HEK293 (cell line): ENCODE measurements around the gene RPN2.
A peak's percentile ranks its signal among the peaks of the same experiment; 100 is the strongest.

Source experiments
- EGR2 ChIP-seq: fragments of 450-650 bp; formaldehyde crosslinking; IDR thresholded peaks from 2 replicates; pipeline ENCODE4 v1.5.1; 2016; ENCODE audit warnings: low read depth, missing biosample characterization, missing genetic modification characterization
- FEZF1 ChIP-seq: fragments of 450-650 bp; formaldehyde crosslinking; IDR thresholded peaks from 2 replicates; pipeline ENCODE4 v1.5.1; 2016; ENCODE audit warnings: missing biosample characterization, missing genetic modification characterization
- HOXA7 ChIP-seq: sonication (generic); formaldehyde crosslinking; IDR thresholded peaks from 2 replicates; pipeline ENCODE4 v1.8.1; 2022; ENCODE audit warnings: missing genetic modification reagents, borderline replicate concordance
- KLF10 ChIP-seq: fragments of 450-650 bp; IDR thresholded peaks from 2 replicates; pipeline ENCODE4 v1.5.1; 2018; ENCODE audit warnings: missing biosample characterization, mild to moderate bottlenecking, missing genetic modification characterization
- MEIS1 ChIP-seq: sonication (generic); formaldehyde crosslinking; IDR thresholded peaks from 2 replicates; pipeline ENCODE4 v1.8.1; 2022; ENCODE audit warnings: missing genetic modification reagents, mild to moderate bottlenecking, borderline replicate concordance
- OVOL3 ChIP-seq: fragments of 450-650 bp; formaldehyde crosslinking; IDR thresholded peaks from 2 replicates; pipeline ENCODE4 v1.5.1; 2016; ENCODE audit warnings: missing biosample characterization, missing genetic modification characterization
- REPIN1 ChIP-seq: fragments of 450-650 bp; formaldehyde crosslinking; IDR thresholded peaks from 2 replicates; pipeline ENCODE4 v1.5.1; 2017; ENCODE audit warnings: missing biosample characterization, missing genetic modification characterization, low read depth
- ZBTB21 ChIP-seq: fragments of 450-650 bp; formaldehyde crosslinking; IDR thresholded peaks from 2 replicates; pipeline ENCODE4 v1.5.1; 2017; ENCODE audit warnings: missing biosample characterization, missing genetic modification characterization
- ZBTB8A ChIP-seq: fragments of 450-650 bp; formaldehyde crosslinking; IDR thresholded peaks from 2 replicates; pipeline ENCODE4 v1.5.1; 2016; ENCODE audit warnings: missing biosample characterization, missing genetic modification characterization
- ZNF146 ChIP-seq: fragments of 450-650 bp; formaldehyde crosslinking; IDR thresholded peaks from 2 replicates; pipeline ENCODE4 v1.5.1; 2016; ENCODE audit warnings: missing biosample characterization, missing genetic modification characterization
- ZNF155 ChIP-seq: fragments of 450-650 bp; formaldehyde crosslinking; IDR thresholded peaks from 2 replicates; pipeline ENCODE4 v1.5.1; 2016; ENCODE audit warnings: missing biosample characterization, missing genetic modification characterization
- ZNF169 ChIP-seq: fragments of 450-650 bp; formaldehyde crosslinking; IDR thresholded peaks from 2 replicates; pipeline ENCODE4 v1.5.1; 2016; ENCODE audit warnings: missing biosample characterization, missing genetic modification characterization
- ZNF214 ChIP-seq: fragments of 450-650 bp; formaldehyde crosslinking; IDR thresholded peaks from 2 replicates; pipeline ENCODE4 v1.5.1; 2017; ENCODE audit warnings: missing biosample characterization, mild to moderate bottlenecking, missing genetic modification characterization, borderline replicate concordance
- ZNF404 ChIP-seq: fragments of 450-650 bp; formaldehyde crosslinking; IDR thresholded peaks from 2 replicates; pipeline ENCODE4 v1.5.1; 2017; ENCODE audit warnings: missing biosample characterization, missing genetic modification characterization
- ZNF544 ChIP-seq: fragments of 450-650 bp; formaldehyde crosslinking; IDR thresholded peaks from 2 replicates; pipeline ENCODE4 v1.5.0; 2017; ENCODE audit warnings: missing biosample characterization, missing genetic modification characterization
- TF ChIP-seq, protein P1 (sequence below): fragments of 450-650 bp; formaldehyde crosslinking; IDR thresholded peaks from 2 replicates; pipeline ENCODE4 v1.5.1; 2016; ENCODE audit warnings: missing biosample characterization, missing genetic modification characterization
- TF ChIP-seq, protein P2 (sequence below): fragments of 450-650 bp; formaldehyde crosslinking; conservative IDR thresholded peaks from 2 replicates; pipeline ENCODE4 v1.5.1; 2016; ENCODE audit warnings: low read depth, missing biosample characterization, missing genetic modification characterization
- TF ChIP-seq, protein P3 (sequence below): fragments of 450-650 bp; formaldehyde crosslinking; IDR thresholded peaks from 2 replicates; pipeline ENCODE4 v1.5.1; 2016; ENCODE audit warnings: missing biosample characterization, missing genetic modification characterization, low read depth
- TF ChIP-seq, protein P4 (sequence below): fragments of 450-650 bp; formaldehyde crosslinking; IDR thresholded peaks from 2 replicates; pipeline ENCODE4 v1.5.0; 2017; ENCODE audit warnings: missing biosample characterization, missing genetic modification characterization, borderline replicate concordance
- TF ChIP-seq, protein P5 (sequence below): fragments of 450-650 bp; formaldehyde crosslinking; IDR thresholded peaks from 2 replicates; pipeline ENCODE4 v1.5.1; 2016; ENCODE audit warnings: missing biosample characterization, missing genetic modification characterization
- TF ChIP-seq, protein P6 (sequence below): fragments of 450-650 bp; formaldehyde crosslinking; IDR thresholded peaks from 2 replicates; pipeline ENCODE4 v1.5.1; 2016; ENCODE audit warnings: missing biosample characterization, missing genetic modification characterization
- TF ChIP-seq, protein P7 (sequence below): fragments of 450-650 bp; formaldehyde crosslinking; IDR thresholded peaks from 2 replicates; pipeline ENCODE4 v1.5.1; 2016; ENCODE audit warnings: missing biosample characterization, missing genetic modification characterization

Gene RPN2

DNA sequence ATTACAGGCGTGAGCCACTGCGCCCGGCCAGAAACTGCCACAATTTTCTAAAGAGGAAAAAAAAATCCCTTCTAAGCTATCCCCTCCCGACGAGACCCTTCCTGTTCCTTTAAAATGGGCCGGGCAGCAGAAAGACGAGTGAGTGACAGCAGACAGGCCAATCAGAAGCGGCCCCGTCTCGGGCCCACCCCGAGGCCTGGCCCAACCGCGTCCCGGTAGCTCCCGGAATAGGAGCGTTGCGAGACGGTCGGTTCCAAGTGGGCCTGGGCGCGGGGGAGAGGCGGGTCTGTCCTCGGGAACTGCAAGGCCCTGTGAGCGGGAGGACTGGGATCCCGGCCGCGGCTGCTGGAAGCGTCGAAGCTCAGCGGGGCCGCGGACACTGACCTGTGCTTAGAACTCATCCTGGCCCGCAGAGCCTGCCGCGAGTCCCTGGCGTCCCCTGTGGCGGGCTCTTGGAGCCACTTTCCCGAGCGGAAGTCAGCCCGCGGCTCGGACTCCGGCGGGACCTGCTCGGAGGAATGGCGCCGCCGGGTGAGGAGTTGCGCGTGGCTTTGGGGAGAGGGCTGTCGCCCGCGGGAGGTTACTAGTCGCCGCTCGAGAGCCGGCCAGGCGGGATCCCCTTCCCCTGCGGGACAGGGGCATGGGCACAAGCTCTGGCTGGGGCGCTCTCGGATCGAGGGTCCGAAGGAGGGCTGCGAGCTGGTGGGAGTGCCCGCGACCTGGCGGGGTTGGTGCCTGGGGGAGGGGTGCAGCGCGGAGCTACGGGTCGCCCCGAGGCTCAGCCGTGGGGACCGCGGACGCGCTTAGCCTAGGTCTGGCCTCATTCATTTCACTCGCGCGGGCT lies at the start of gene RPN2, which contains the start of gene MROH8 (continued):
- TF ChIP-seq, protein P1, sequence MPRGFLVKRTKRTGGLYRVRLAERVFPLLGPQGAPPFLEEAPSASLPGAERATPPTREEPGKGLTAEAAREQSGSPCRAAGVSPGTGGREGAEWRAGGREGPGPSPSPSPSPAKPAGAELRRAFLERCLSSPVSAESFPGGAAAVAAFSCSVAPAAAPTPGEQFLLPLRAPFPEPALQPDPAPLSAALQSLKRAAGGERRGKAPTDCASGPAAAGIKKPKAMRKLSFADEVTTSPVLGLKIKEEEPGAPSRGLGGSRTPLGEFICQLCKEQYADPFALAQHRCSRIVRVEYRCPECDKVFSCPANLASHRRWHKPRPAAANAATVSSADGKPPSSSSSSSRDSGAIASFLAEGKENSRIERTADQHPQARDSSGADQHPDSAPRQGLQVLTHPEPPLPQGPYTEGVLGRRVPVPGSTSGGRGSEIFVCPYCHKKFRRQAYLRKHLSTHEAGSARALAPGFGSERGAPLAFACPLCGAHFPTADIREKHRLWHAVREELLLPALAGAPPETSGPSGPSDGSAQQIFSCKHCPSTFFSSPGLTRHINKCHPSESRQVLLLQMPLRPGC (tag by site-specific recombination) = 0 out of 2 replicates have a peak, but pooled peaks have one; percentile 35
- TF ChIP-seq, protein P2, sequence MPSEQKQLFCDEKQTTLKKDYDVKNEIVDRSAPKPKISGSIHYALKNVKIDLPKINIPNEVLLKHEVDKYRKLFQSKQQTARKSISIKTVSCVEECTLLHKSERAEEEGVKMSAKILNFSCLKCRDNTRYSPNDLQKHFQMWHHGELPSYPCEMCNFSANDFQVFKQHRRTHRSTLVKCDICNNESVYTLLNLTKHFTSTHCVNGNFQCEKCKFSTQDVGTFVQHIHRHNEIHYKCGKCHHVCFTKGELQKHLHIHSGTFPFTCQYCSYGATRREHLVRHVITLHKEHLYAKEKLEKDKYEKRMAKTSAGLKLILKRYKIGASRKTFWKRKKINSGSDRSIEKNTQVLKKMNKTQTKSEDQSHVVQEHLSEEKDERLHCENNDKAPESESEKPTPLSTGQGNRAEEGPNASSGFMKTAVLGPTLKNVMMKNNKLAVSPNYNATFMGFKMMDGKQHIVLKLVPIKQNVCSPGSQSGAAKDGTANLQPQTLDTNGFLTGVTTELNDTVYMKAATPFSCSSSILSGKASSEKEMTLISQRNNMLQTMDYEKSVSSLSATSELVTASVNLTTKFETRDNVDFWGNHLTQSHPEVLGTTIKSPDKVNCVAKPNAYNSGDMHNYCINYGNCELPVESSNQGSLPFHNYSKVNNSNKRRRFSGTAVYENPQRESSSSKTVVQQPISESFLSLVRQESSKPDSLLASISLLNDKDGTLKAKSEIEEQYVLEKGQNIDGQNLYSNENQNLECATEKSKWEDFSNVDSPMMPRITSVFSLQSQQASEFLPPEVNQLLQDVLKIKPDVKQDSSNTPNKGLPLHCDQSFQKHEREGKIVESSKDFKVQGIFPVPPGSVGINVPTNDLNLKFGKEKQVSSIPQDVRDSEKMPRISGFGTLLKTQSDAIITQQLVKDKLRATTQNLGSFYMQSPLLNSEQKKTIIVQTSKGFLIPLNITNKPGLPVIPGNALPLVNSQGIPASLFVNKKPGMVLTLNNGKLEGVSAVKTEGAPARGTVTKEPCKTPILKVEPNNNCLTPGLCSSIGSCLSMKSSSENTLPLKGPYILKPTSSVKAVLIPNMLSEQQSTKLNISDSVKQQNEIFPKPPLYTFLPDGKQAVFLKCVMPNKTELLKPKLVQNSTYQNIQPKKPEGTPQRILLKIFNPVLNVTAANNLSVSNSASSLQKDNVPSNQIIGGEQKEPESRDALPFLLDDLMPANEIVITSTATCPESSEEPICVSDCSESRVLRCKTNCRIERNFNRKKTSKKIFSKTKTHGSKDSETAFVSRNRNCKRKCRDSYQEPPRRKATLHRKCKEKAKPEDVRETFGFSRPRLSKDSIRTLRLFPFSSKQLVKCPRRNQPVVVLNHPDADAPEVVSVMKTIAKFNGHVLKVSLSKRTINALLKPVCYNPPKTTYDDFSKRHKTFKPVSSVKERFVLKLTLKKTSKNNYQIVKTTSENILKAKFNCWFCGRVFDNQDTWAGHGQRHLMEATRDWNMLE (tag by site-specific recombination) = no peak
- TF ChIP-seq, protein P3, sequence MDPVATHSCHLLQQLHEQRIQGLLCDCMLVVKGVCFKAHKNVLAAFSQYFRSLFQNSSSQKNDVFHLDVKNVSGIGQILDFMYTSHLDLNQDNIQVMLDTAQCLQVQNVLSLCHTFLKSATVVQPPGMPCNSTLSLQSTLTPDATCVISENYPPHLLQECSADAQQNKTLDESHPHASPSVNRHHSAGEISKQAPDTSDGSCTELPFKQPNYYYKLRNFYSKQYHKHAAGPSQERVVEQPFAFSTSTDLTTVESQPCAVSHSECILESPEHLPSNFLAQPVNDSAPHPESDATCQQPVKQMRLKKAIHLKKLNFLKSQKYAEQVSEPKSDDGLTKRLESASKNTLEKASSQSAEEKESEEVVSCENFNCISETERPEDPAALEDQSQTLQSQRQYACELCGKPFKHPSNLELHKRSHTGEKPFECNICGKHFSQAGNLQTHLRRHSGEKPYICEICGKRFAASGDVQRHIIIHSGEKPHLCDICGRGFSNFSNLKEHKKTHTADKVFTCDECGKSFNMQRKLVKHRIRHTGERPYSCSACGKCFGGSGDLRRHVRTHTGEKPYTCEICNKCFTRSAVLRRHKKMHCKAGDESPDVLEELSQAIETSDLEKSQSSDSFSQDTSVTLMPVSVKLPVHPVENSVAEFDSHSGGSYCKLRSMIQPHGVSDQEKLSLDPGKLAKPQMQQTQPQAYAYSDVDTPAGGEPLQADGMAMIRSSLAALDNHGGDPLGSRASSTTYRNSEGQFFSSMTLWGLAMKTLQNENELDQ (tag by site-specific recombination) = no peak
- TF ChIP-seq FEZF1 = peak; percentile 44
- no peak for TF ChIP-seq HOXA7 (CRISPR knock-in tag)
- TF ChIP-seq ZNF404 = no peak
- 0 out of 2 replicates have a peak, but pooled peaks have one; percentile 16 for TF ChIP-seq ZNF146 (tag by site-specific recombination)
- no peak for TF ChIP-seq REPIN1 (tag by site-specific recombination)
- 0 out of 2 replicates have a peak, but pooled peaks have one; percentile 16 for TF ChIP-seq ZBTB21 (tag by site-specific recombination)
- no peak for TF ChIP-seq ZNF155 (tag by site-specific recombination)
- TF ChIP-seq, protein P4, sequence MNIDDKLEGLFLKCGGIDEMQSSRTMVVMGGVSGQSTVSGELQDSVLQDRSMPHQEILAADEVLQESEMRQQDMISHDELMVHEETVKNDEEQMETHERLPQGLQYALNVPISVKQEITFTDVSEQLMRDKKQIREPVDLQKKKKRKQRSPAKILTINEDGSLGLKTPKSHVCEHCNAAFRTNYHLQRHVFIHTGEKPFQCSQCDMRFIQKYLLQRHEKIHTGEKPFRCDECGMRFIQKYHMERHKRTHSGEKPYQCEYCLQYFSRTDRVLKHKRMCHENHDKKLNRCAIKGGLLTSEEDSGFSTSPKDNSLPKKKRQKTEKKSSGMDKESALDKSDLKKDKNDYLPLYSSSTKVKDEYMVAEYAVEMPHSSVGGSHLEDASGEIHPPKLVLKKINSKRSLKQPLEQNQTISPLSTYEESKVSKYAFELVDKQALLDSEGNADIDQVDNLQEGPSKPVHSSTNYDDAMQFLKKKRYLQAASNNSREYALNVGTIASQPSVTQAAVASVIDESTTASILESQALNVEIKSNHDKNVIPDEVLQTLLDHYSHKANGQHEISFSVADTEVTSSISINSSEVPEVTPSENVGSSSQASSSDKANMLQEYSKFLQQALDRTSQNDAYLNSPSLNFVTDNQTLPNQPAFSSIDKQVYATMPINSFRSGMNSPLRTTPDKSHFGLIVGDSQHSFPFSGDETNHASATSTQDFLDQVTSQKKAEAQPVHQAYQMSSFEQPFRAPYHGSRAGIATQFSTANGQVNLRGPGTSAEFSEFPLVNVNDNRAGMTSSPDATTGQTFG (tag by site-specific recombination) = 0 out of 2 replicates have a peak, but pooled peaks have one; percentile 37
- peak; percentile 48 for TF ChIP-seq ZBTB8A (tag by site-specific recombination)
- TF ChIP-seq EGR2 = no peak
- TF ChIP-seq ZNF169 = no peak
- TF ChIP-seq, protein P5, sequence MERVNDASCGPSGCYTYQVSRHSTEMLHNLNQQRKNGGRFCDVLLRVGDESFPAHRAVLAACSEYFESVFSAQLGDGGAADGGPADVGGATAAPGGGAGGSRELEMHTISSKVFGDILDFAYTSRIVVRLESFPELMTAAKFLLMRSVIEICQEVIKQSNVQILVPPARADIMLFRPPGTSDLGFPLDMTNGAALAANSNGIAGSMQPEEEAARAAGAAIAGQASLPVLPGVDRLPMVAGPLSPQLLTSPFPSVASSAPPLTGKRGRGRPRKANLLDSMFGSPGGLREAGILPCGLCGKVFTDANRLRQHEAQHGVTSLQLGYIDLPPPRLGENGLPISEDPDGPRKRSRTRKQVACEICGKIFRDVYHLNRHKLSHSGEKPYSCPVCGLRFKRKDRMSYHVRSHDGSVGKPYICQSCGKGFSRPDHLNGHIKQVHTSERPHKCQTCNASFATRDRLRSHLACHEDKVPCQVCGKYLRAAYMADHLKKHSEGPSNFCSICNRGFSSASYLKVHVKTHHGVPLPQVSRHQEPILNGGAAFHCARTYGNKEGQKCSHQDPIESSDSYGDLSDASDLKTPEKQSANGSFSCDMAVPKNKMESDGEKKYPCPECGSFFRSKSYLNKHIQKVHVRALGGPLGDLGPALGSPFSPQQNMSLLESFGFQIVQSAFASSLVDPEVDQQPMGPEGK (tag by site-specific recombination) = no peak; the same call in none of the 2 replicates
- TF ChIP-seq, protein P6, sequence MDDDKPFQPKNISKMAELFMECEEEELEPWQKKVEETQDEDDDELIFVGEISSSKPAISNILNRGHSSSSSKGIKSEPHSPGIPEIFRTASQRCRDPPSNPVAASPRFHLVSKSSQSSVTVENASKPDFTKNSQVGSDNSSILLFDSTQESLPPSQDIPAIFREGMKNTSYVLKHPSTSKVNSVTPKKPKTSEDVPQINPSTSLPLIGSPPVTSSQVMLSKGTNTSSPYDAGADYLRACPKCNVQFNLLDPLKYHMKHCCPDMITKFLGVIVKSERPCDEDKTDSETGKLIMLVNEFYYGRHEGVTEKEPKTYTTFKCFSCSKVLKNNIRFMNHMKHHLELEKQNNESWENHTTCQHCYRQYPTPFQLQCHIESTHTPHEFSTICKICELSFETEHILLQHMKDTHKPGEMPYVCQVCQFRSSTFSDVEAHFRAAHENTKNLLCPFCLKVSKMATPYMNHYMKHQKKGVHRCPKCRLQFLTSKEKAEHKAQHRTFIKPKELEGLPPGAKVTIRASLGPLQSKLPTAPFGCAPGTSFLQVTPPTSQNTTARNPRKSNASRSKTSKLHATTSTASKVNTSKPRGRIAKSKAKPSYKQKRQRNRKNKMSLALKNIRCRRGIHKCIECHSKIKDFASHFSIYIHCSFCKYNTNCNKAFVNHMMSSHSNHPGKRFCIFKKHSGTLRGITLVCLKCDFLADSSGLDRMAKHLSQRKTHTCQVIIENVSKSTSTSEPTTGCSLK (tag by site-specific recombination) = no peak
- no peak for TF ChIP-seq OVOL3 (tag by site-specific recombination)
- TF ChIP-seq MEIS1 (CRISPR knock-in tag) = no peak
- TF ChIP-seq, protein P7, sequence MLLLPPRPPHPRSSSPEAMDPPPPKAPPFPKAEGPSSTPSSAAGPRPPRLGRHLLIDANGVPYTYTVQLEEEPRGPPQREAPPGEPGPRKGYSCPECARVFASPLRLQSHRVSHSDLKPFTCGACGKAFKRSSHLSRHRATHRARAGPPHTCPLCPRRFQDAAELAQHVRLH (tag by site-specific recombination) = 0 out of 2 replicates have a peak, but pooled peaks have one; percentile 28
- no peak for TF ChIP-seq ZNF544 (tag by site-specific recombination)
- TF ChIP-seq ZNF214 = no peak
- peak; percentile 78 for TF ChIP-seq KLF10 (tag by site-specific recombination)
